GM18909 (cell line): ENCODE measurements around the gene ADPRHL1.
"Not testable (repeated sequence)": the region's sequence is repeated elsewhere in the genome, so short reads cannot be mapped to it uniquely, and the experiment has no call there.

Experiments
- ATAC-seq: cut with Tn5 transposase; IDR thresholded peaks from one replicate; pipeline ENCODE4 v1.9.1; 2021; ENCODE audit warnings: mild to moderate bottlenecking; ENCODE audit not compliant: unreplicated experiment, poor library complexity

Gene ADPRHL1

GRCh38 chr13:113405481-113406300 is 47.6 kb downstream of the ADPRHL1 start:
- no peak for ATAC-seq

- no peak for ATAC-seq
These were observed 48.4 kb downstream of the ADPRHL1 start for GRCh38 chr13:113404723-113405471.

- no peak for ATAC-seq
These were observed 48.9 kb downstream of the ADPRHL1 start for GRCh38 chr13:113404366-113404722.

GRCh38 chr13:113403255-113404104 is 49.8 kb downstream of the ADPRHL1 start:
- ATAC-seq = no peak

- ATAC-seq = no peak
These were observed 50.6 kb downstream of the ADPRHL1 start for GRCh38 chr13:113402471-113403254.

- no peak for ATAC-seq
These were observed 51.6 kb downstream of the ADPRHL1 start for GRCh38 chr13:113401452-113402415.

GRCh38 chr13:113400621-113401451 is 52.5 kb downstream of the ADPRHL1 start:
- no peak for ATAC-seq

- ATAC-seq = no peak
These were observed 53.5 kb downstream of the ADPRHL1 start for GRCh38 chr13:113399755-113400149.

GRCh38 chr13:113398963-113399754 is 54.1 kb downstream of the ADPRHL1 start:
- ATAC-seq = no peak

GRCh38 chr13:113397608-113398425 is 55.5 kb downstream of the ADPRHL1 start:
- ATAC-seq = no peak

GRCh38 chr13:113394339-113394640 is 59.0 kb downstream of the ADPRHL1 start:
- no peak for ATAC-seq

GRCh38 chr13:113393563-113394338 is 59.5 kb downstream of the ADPRHL1 start:
- peak; percentile 94 for ATAC-seq

- no peak for ATAC-seq
These were observed 60.1 kb downstream of the ADPRHL1 start for GRCh38 chr13:113393226-113393562.

GRCh38 chr13:113390874-113391497 is 62.3 kb downstream of the ADPRHL1 start:
- ATAC-seq = no peak

GRCh38 chr13:113389586-113389985 is 63.7 kb downstream of the ADPRHL1 start:
- ATAC-seq = not testable (repeated sequence)

GRCh38 chr13:113387396-113387795 is 65.9 kb downstream of the ADPRHL1 start:
- ATAC-seq = no peak
